Activated CD4-positive, alpha-beta T cell treated with anti-CD3 and anti-CD28 coated beads, Interleukin-2, amount 10 ng/mL, durations not matched to agents 7 days and 5 days (primary cell): ENCODE results near the gene ARSJ. TPM values are rescaled to one million over a fixed set of nuclear protein-coding genes. Genes with fewer than 3 reads are reported as not detected.

Experiments
- CTCF ChIA-PET: fragments of 350-600 bp; sonication (Branson Sonifier 250); formaldehyde crosslinking; loops from one replicate; lab custom pipeline; 2021; ENCODE audit warnings: antibody characterized with exemption; lab: Charles Lee
- POLR2A ChIA-PET: fragments of 350-600 bp; sonication (Branson Sonifier 250); formaldehyde crosslinking; loops from one replicate; lab custom pipeline; 2021; ENCODE audit warnings: antibody characterized with exemption; lab: Charles Lee
- DNase-seq: peaks from one replicate; pipeline ENCODE4 v3.0.0-alpha.2; 2020
- H3K27ac Mint-ChIP-seq: one replicate; pipeline ENCODE4 v1.8.0; 2021; ENCODE audit warnings: mild to moderate bottlenecking, moderate library complexity, mixed read lengths
- H3K27me3 Mint-ChIP-seq: one replicate; pipeline ENCODE4 v1.8.0; 2021; ENCODE audit warnings: mixed read lengths
- H3K36me3 Mint-ChIP-seq: one replicate; pipeline ENCODE4 v1.8.0; 2021; ENCODE audit warnings: low read depth, mixed read lengths
- H3K4me1 Mint-ChIP-seq: one replicate; pipeline ENCODE4 v1.8.0; 2021; ENCODE audit warnings: mixed read lengths
- H3K4me3 Mint-ChIP-seq: one replicate; pipeline ENCODE4 v1.8.0; 2021; ENCODE audit warnings: mild to moderate bottlenecking, moderate library complexity, mixed read lengths
- H3K9me3 Mint-ChIP-seq: one replicate; pipeline ENCODE4 v1.8.0; 2021; ENCODE audit warnings: mixed read lengths
- total RNA-seq, 2 experiments: library from RNA; stranded (reverse); gene quantifications; one replicate each; pipeline ENCODE4 v1.2.3, GENCODE V29; 2021

Gene ARSJ
- total RNA-seq, 2 experiments from 2014 or later, result not detected

- ChIA-PET CTCF (interaction anchor here (0.9 kb wide), 1 partner anchor 14 kb away, joined by 4 read pairs; no protein-coding TSS in a partner anchor), POLR2A (no interaction called here)
- H3K27me3 Mint-ChIP-seq, result peaks cover 9% of the 10 kb centered on the region
- H3K4me3 Mint-ChIP-seq, result no peak overlapping the region
- H3K36me3 Mint-ChIP-seq, result no peaks in the 10 kb centered on the region
- H3K27ac Mint-ChIP-seq, result no peak overlapping the region
- peaks cover 14% of the 10 kb centered on the region for H3K9me3 Mint-ChIP-seq
- no peak for DNase-seq
- no peaks in the 10 kb centered on the region for H3K4me1 Mint-ChIP-seq
These were observed 16.7 kb downstream of the ARSJ start for GRCh38 chr4:113962719-113963265.

- Mint-ChIP-seq H3K36me3 (no peaks in the 10 kb centered on the region), H3K9me3 (peaks cover 14% of the 10 kb centered on the region), H3K27ac (no peak overlapping the region), H3K4me1 (no peaks in the 10 kb centered on the region), H3K4me3 (no peak overlapping the region), H3K27me3 (peaks cover 9% of the 10 kb centered on the region)
- ChIA-PET POLR2A (no interaction called here), CTCF (no interaction called here)
- DNase-seq, result no peak
These were observed 17.5 kb downstream of the ARSJ start for GRCh38 chr4:113962016-113962347.

- Mint-ChIP-seq H3K36me3 (no peaks in the 10 kb centered on the region), H3K4me3 (no peak overlapping the region)
- POLR2A ChIA-PET, result no interaction called here
These were observed 18.6 kb downstream of the ARSJ start for GRCh38 chr4:113960684-113961321.

GRCh38 chr4:113959539-113959937 lies 19.9 kb downstream of the ARSJ start:
- Mint-ChIP-seq H3K36me3 (no peaks in the 10 kb centered on the region), H3K4me3 (no peak overlapping the region), H3K27me3 (peaks cover 4% of the 10 kb centered on the region), H3K9me3 (peaks cover 14% of the 10 kb centered on the region), H3K4me1 (peaks cover 4% of the 10 kb centered on the region), H3K27ac (no peak overlapping the region)
- no peak for DNase-seq
- ChIA-PET CTCF (interaction anchor here (1.2 kb wide), 1 partner anchor 565 kb away, joined by 3 read pairs; no protein-coding TSS in a partner anchor), POLR2A (no interaction called here)

More at GRCh38 chr4:113960684-113961321, 18.6 kb downstream of the ARSJ start:
- Mint-ChIP-seq H3K4me1 (peaks cover 3% of the 10 kb centered on the region), H3K27me3 (peaks cover 5% of the 10 kb centered on the region), H3K27ac (no peak overlapping the region), H3K9me3 (peaks cover 14% of the 10 kb centered on the region)
- CTCF ChIA-PET, result no interaction called here
- DNase-seq, result no peak

GRCh38 chr4:113958766-113959538 lies 20.5 kb downstream of the ARSJ start:
- no peak for DNase-seq
- Mint-ChIP-seq H3K4me3 (no peak overlapping the region), H3K27ac (no peak overlapping the region), H3K9me3 (peaks cover 11% of the 10 kb centered on the region), H3K4me1 (peaks cover 4% of the 10 kb centered on the region), H3K27me3 (peaks cover 2% of the 10 kb centered on the region), H3K36me3 (no peaks in the 10 kb centered on the region)
- ChIA-PET POLR2A (no interaction called here), CTCF (interaction anchor here (1.2 kb wide), 1 partner anchor 564 kb away, joined by 3 read pairs; no protein-coding TSS in a partner anchor)

GRCh38 chr4:113957956-113958355 lies 21.5 kb downstream of the ARSJ start:
- ChIA-PET CTCF (no interaction called here), POLR2A (no interaction called here)
- Mint-ChIP-seq H3K36me3 (no peaks in the 10 kb centered on the region), H3K9me3 (peaks cover 7% of the 10 kb centered on the region), H3K27me3 (peaks cover 2% of the 10 kb centered on the region), H3K4me3 (no peak overlapping the region), H3K4me1 (peaks cover 4% of the 10 kb centered on the region), H3K27ac (no peak overlapping the region)
- DNase-seq, result no peak

- H3K4me3 Mint-ChIP-seq, result no peak overlapping the region
- no peak overlapping the region for H3K27ac Mint-ChIP-seq
- peaks cover 6% of the 10 kb centered on the region for H3K27me3 Mint-ChIP-seq
- peaks cover 4% of the 10 kb centered on the region for H3K4me1 Mint-ChIP-seq
- ChIA-PET CTCF (interaction anchor here (1.0 to 1.3 kb wide), 2 partner anchors 12 to 116 kb away, joined by 3 read pairs; no protein-coding TSS in a partner anchor), POLR2A (no interaction called here)
- DNase-seq, result no peak
- H3K36me3 Mint-ChIP-seq, result no peaks in the 10 kb centered on the region
- H3K9me3 Mint-ChIP-seq, result no peaks in the 10 kb centered on the region
These were observed 23.5 kb downstream of the ARSJ start for GRCh38 chr4:113955948-113956347.

GRCh38 chr4:113955411-113955810 lies 24.0 kb downstream of the ARSJ start:
- CTCF ChIA-PET, result interaction anchor here (1.3 kb wide), 1 partner anchor 11 kb away, joined by 3 read pairs; no protein-coding TSS in a partner anchor
- H3K9me3 Mint-ChIP-seq, result no peaks in the 10 kb centered on the region

GRCh38 chr4:113953888-113954287 lies 25.6 kb downstream of the ARSJ start:
- H3K27ac Mint-ChIP-seq, result no peak overlapping the region
- no peak overlapping the region for H3K4me3 Mint-ChIP-seq

More at GRCh38 chr4:113955411-113955810, 24.0 kb downstream of the ARSJ start:
- no peak overlapping the region for H3K27ac Mint-ChIP-seq
- no peak overlapping the region for H3K4me3 Mint-ChIP-seq
- H3K4me1 Mint-ChIP-seq, result peaks cover 4% of the 10 kb centered on the region
- H3K36me3 Mint-ChIP-seq, result no peaks in the 10 kb centered on the region
- POLR2A ChIA-PET, result no interaction called here
- H3K27me3 Mint-ChIP-seq, result peaks cover 6% of the 10 kb centered on the region
- no peak for DNase-seq

GRCh38 chr4:113952452-113953029 lies 26.9 kb downstream of the ARSJ start:
- Mint-ChIP-seq H3K4me1 (peaks cover 4% of the 10 kb centered on the region), H3K36me3 (no peaks in the 10 kb centered on the region), H3K9me3 (no peaks in the 10 kb centered on the region), H3K27ac (no peak overlapping the region), H3K4me3 (no peak overlapping the region), H3K27me3 (peaks cover 4% of the 10 kb centered on the region)
- CTCF ChIA-PET, result interaction anchor here (0.7 kb wide), 1 partner anchor 10 kb away, joined by 3 read pairs; no protein-coding TSS in a partner anchor
- POLR2A ChIA-PET, result no interaction called here
- DNase-seq, result peak; percentile 26

More at GRCh38 chr4:113953888-113954287, 25.6 kb downstream of the ARSJ start:
- DNase-seq, result no peak
- Mint-ChIP-seq H3K27me3 (peaks cover 6% of the 10 kb centered on the region), H3K4me1 (peaks cover 4% of the 10 kb centered on the region), H3K9me3 (no peaks in the 10 kb centered on the region), H3K36me3 (no peaks in the 10 kb centered on the region)
- CTCF ChIA-PET, result interaction anchor here (0.6 kb wide), 1 partner anchor 127 kb away, joined by 3 read pairs; no protein-coding TSS in a partner anchor
- POLR2A ChIA-PET, result no interaction called here

GRCh38 chr4:113951263-113951662 lies 28.2 kb downstream of the ARSJ start:
- ChIA-PET CTCF (no interaction called here), POLR2A (no interaction called here)
- H3K27me3 Mint-ChIP-seq, result peaks cover 4% of the 10 kb centered on the region
- H3K27ac Mint-ChIP-seq, result no peak overlapping the region
- DNase-seq, result no peak
- H3K4me3 Mint-ChIP-seq, result no peak overlapping the region
- H3K9me3 Mint-ChIP-seq, result no peaks in the 10 kb centered on the region
- H3K4me1 Mint-ChIP-seq, result peaks cover 4% of the 10 kb centered on the region
- no peaks in the 10 kb centered on the region for H3K36me3 Mint-ChIP-seq

GRCh38 chr4:113950207-113950606 lies 29.2 kb downstream of the ARSJ start:
- DNase-seq, result no peak
- Mint-ChIP-seq H3K36me3 (no peaks in the 10 kb centered on the region), H3K27me3 (peaks cover 4% of the 10 kb centered on the region), H3K27ac (no peak overlapping the region), H3K4me3 (no peak overlapping the region), H3K4me1 (no peaks in the 10 kb centered on the region), H3K9me3 (no peaks in the 10 kb centered on the region)
- POLR2A ChIA-PET, result no interaction called here
- CTCF ChIA-PET, result interaction anchor here (0.6 to 1.0 kb wide), 2 partner anchors 62 to 88 kb away, joined by 3 read pairs; no protein-coding TSS in a partner anchor
